PFSK-1 (cell line): ENCODE data around the gene NT5DC1.

Experiments
- FOXP2 ChIP-seq: optimal IDR thresholded peaks from 2 replicates; pipeline ENCODE3; 2011; ENCODE audit warnings: borderline replicate concordance, control low read depth, inconsistent platforms; ENCODE audit not compliant: insufficient read depth; ENCODE audit errors: extremely low read length, extremely low read depth
- POLR2AphosphoS5 ChIP-seq: IDR thresholded peaks from 2 replicates; pipeline ENCODE4 v1.6.1; 2012; ENCODE audit warnings: low read depth, mild to moderate bottlenecking, control low read depth, low read length, moderate library complexity
- SIN3A ChIP-seq: IDR thresholded peaks from 2 replicates; pipeline ENCODE4 v1.6.1; 2012; ENCODE audit warnings: mild to moderate bottlenecking, low read length, moderate library complexity, borderline replicate concordance; ENCODE audit not compliant: insufficient read depth
- TAF1 ChIP-seq: IDR thresholded peaks from 2 replicates; pipeline ENCODE4 v1.6.1; 2012; ENCODE audit warnings: low read length, control low read depth, borderline replicate concordance; ENCODE audit not compliant: insufficient read depth
- TF ChIP-seq, protein P1 (sequence below), 2 experiments: IDR thresholded peaks; 2 replicates each; pipeline versions ENCODE4 v1.6.1 to v1.8.0; 2011 to 2012; ENCODE audit warnings: low read depth in 2 of 2, low read length in 2 of 2, control low read depth in 1 of 2, inconsistent platforms in 1 of 2, mild to moderate bottlenecking in 1 of 2, moderate library complexity in 1 of 2; ENCODE audit not compliant: insufficient read depth in 1 of 2

Gene NT5DC1

GRCh38 chr6:116120430-116120829 is 19.8 kb downstream of the NT5DC1 start:
- no peak for TF ChIP-seq FOXP2
- TF ChIP-seq, protein P1, sequence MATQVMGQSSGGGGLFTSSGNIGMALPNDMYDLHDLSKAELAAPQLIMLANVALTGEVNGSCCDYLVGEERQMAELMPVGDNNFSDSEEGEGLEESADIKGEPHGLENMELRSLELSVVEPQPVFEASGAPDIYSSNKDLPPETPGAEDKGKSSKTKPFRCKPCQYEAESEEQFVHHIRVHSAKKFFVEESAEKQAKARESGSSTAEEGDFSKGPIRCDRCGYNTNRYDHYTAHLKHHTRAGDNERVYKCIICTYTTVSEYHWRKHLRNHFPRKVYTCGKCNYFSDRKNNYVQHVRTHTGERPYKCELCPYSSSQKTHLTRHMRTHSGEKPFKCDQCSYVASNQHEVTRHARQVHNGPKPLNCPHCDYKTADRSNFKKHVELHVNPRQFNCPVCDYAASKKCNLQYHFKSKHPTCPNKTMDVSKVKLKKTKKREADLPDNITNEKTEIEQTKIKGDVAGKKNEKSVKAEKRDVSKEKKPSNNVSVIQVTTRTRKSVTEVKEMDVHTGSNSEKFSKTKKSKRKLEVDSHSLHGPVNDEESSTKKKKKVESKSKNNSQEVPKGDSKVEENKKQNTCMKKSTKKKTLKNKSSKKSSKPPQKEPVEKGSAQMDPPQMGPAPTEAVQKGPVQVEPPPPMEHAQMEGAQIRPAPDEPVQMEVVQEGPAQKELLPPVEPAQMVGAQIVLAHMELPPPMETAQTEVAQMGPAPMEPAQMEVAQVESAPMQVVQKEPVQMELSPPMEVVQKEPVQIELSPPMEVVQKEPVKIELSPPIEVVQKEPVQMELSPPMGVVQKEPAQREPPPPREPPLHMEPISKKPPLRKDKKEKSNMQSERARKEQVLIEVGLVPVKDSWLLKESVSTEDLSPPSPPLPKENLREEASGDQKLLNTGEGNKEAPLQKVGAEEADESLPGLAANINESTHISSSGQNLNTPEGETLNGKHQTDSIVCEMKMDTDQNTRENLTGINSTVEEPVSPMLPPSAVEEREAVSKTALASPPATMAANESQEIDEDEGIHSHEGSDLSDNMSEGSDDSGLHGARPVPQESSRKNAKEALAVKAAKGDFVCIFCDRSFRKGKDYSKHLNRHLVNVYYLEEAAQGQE (IDR thresholded peaks at IDR 0.05; ENCODE audit: insufficient read depth in 1 of 2, low read depth in 2 of 2, low read length in 2 of 2): no peak
- TF ChIP-seq POLR2AphosphoS5: no peak
- no peak for TF ChIP-seq SIN3A
- no peak for TF ChIP-seq TAF1

- no peak for TF ChIP-seq FOXP2
- TF ChIP-seq SIN3A: no peak
- TF ChIP-seq POLR2AphosphoS5: no peak
- TF ChIP-seq, protein P1 (IDR thresholded peaks at IDR 0.05; ENCODE audit: insufficient read depth in 1 of 2, low read depth in 2 of 2, low read length in 2 of 2): no peak
- no peak for TF ChIP-seq TAF1
Observed at GRCh38 chr6:116126032-116126431, 25.4 kb downstream of the NT5DC1 start, which contains the start of gene COL10A1. Gene COL10A1, minus strand, starts transcription at chr6:116126132. Its CDS starts 640 bp downstream, at chr6:116125492.

GRCh38 chr6:116127771-116128493 is 27.3 kb downstream of the NT5DC1 start:
- TF ChIP-seq POLR2AphosphoS5 (no peak), TAF1 (no peak), SIN3A (no peak), FOXP2 (no peak)
- TF ChIP-seq, protein P1 (IDR thresholded peaks at IDR 0.05; ENCODE audit: insufficient read depth in 1 of 2, low read depth in 2 of 2, low read length in 2 of 2): no peak

GRCh38 chr6:116133453-116133852 is 32.8 kb downstream of the NT5DC1 start:
- TF ChIP-seq, protein P1 (IDR thresholded peaks at IDR 0.05; ENCODE audit: insufficient read depth in 1 of 2, low read depth in 2 of 2, low read length in 2 of 2): no peak
- no peak for TF ChIP-seq FOXP2
- TF ChIP-seq SIN3A: no peak
- TF ChIP-seq POLR2AphosphoS5: no peak
- no peak for TF ChIP-seq TAF1
